Heart left ventricle (tissue), 16 donors: Measurements from ENCODE around the gene TNFRSF9. TPM values are rescaled to one million over a fixed set of nuclear protein-coding genes. Genes with fewer than 3 reads are reported as not detected.

ENCODE experiments used
- ATAC-seq, 4 donors: fragments of 200-7000 bp; cut with Tn5 transposase; one replicate each; pipeline ENCODE4 v1.9.1; 2020 to 2022; ENCODE audit warnings: moderate library complexity in 4 of 4, mild to moderate bottlenecking in 3 of 4, moderate number of reproducible peaks in 1 of 4
- DNase-seq, 5 donors: peaks; one replicate each; pipeline ENCODE4 v3.0.0-alpha.2; 2020
- H3K27ac ChIP-seq, 12 donors: fragments of 200-600 bp; sonication (generic) in 4 of 12; one replicate each; pipeline versions ENCODE4 v1.5.0 to v1.8.0; 2016 to 2022; ENCODE audit warnings: mild to moderate bottlenecking in 2 of 12
- H3K27me3 ChIP-seq, 9 donors: fragments of 200-600 bp; sonication (generic) in 2 of 9; one replicate each; pipeline versions ENCODE4 v1.5.1 to v1.8.0; 2016 to 2022; ENCODE audit warnings: mild to moderate bottlenecking in 3 of 9
- H3K36me3 ChIP-seq, 9 donors: fragments of 200-600 bp; sonication (generic) in 2 of 9; one replicate each; pipeline versions ENCODE4 v1.5.0 to v1.8.0; 2018 to 2022; ENCODE audit warnings: mild to moderate bottlenecking in 2 of 9
- H3K4me1 ChIP-seq, 12 donors: fragments of 200-600 bp; sonication (generic) in 4 of 12; one replicate each; pipeline versions ENCODE4 v1.5.0 to v1.8.0; 2016 to 2022; ENCODE audit warnings: mild to moderate bottlenecking in 3 of 12
- H3K4me3 ChIP-seq, 12 donors: fragments of 200-600 bp; sonication (generic) in 4 of 12; one replicate each; pipeline versions ENCODE4 v1.5.0 to v1.8.0; 2017 to 2022; ENCODE audit warnings: mild to moderate bottlenecking in 9 of 12, moderate library complexity in 4 of 12
- H3K9me3 ChIP-seq, 12 donors: fragments of 200-600 bp; sonication (generic) in 4 of 12; one replicate each; pipeline versions ENCODE4 v1.5.0 to v1.8.0; 2016 to 2022; ENCODE audit warnings: mild to moderate bottlenecking in 1 of 12
- POLR2A ChIP-seq, 2 donors: fragments of 450-650 bp; IDR thresholded peaks; one replicate each; pipeline ENCODE4 v1.6.1; 2017; ENCODE audit warnings: antibody characterized with exemption in 2 of 2, mild to moderate bottlenecking in 2 of 2, moderate library complexity in 2 of 2
- WGBS, 4 donors: extraction: QIAGEN DNeasy Blood & Tissue Kit in 2 of 4; methylation state at CpG; one replicate each; pipeline versions ENCODE4 v1.1.5 to v1.1.7; 2013 to 2018; 5-methylcytosine and 5-hydroxymethylcytosine counted together
- intact Hi-C, 10 donors: fragments of 100-400 bp; cut with DNase I; formaldehyde crosslinking; loops; one replicate each; pipeline versions ENCODE4 v1.11.1 to v1.14.2; 2022
- polyA plus RNA-seq, 2 donors: library from polyadenylated mRNA; stranded (reverse); fragments of 200-250 nt; gene quantifications; one replicate each; pipeline ENCODE4 v1.2.3, GENCODE V29; 2013
- total RNA-seq, 9 donors: library from RNA; depleted of rRNA in 2 of 9; stranded (reverse); fragments of >200 nt in 2 of 9; fragmentation: NEBNext Ultra II Directional in 3 of 9; extraction: Animal tissue kit (Norgen Biotek cat#: 25700) in 3 of 9; gene quantifications; one replicate each; pipeline versions ENCODE4 v1.1.0 to v1.2.4, GENCODE V29; 2016 to 2023
- TF ChIP-seq, protein P1 (sequence below), 12 donors: fragments of 200-600 bp; sonication (generic) in 4 of 12; IDR thresholded peaks; one replicate each; pipeline versions ENCODE4 v1.5.0 to v1.8.0; 2018 to 2022; ENCODE audit warnings: antibody characterized with exemption in 12 of 12, mild to moderate bottlenecking in 5 of 12
- donor health status: ischemic (EF 13 %, LVEDD 7.1; RV severe dilation, severe dysfunction).
- donor health status: healthy with polysubstance abuse.
- donor health status: DM: no; HTN: yes; CAD: no.
- donor health status: DM: no; HTN: no; CAD: no.
- donor health status: ischemic (EF 25% LVEDD 6.9; RV normal size, moderate dysfunction).
- donor health status: ischemic (EF 25% LVEDD 5.7; RV mildly dilated, moderate dysfunction).
- donor health status: healthy.
- donor health status: DM: yes; HTN: yes; CAD: no.
- donor health status: ischemic (EF 35%, LVEDD 5.7; RV mildly dilated, moderate dysfunction).
- donor health status: nonischemic (EF 11% LVEDD 7.7; RV severe dilation, severe dysfunction).
- donor health status: DM: yes; HTN: yes; CAD: no.
- donor health status: PGD.
- donor health status: ischemic (EF 29% LVEDD 5.4; RV normal size, mild dysfunction).
- donor health status: nonischemic (EF 23%, LVEDD 6.1; RV moderate dilation, normal function).

The TNFRSF9 gene
- total and polyA plus RNA-seq, 11 donors, result 0.04 to 1.9 (median 0.36) TPM; not detected in 7

GRCh38 chr1:7961216-7962013 lies 20.8 kb upstream of the TNFRSF9 start, which contains the start of gene PARK7:
Gene PARK7, plus strand, starts transcription at chr1:7961711. Its CDS starts 1,075 bp downstream, at chr1:7962786.
- peaks cover 0 to 37% (median 35%) of the 10 kb centered on the region in 9 donors for H3K36me3 ChIP-seq
- 0 to 1% (median 1%) methylated on average over 34 to 81 of the region's 81 CpGs for WGBS, 4 donors
- H3K27ac ChIP-seq, result peak within 1 kb of the TSS; percentile 66 to 96 (median 92)
- no peaks in the 10 kb centered on the region for H3K27me3 ChIP-seq
- ATAC-seq (peak; percentile 94 to 98 (median 98)), DNase-seq (peak; percentile 99 to 100 (median 100))
- TF ChIP-seq, protein P1, sequence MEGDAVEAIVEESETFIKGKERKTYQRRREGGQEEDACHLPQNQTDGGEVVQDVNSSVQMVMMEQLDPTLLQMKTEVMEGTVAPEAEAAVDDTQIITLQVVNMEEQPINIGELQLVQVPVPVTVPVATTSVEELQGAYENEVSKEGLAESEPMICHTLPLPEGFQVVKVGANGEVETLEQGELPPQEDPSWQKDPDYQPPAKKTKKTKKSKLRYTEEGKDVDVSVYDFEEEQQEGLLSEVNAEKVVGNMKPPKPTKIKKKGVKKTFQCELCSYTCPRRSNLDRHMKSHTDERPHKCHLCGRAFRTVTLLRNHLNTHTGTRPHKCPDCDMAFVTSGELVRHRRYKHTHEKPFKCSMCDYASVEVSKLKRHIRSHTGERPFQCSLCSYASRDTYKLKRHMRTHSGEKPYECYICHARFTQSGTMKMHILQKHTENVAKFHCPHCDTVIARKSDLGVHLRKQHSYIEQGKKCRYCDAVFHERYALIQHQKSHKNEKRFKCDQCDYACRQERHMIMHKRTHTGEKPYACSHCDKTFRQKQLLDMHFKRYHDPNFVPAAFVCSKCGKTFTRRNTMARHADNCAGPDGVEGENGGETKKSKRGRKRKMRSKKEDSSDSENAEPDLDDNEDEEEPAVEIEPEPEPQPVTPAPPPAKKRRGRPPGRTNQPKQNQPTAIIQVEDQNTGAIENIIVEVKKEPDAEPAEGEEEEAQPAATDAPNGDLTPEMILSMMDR (IDR thresholded peaks at IDR 0.05), result peak in 10 of 12 donors; percentile 25 to 66 (median 48)
- peak; percentile 64 to 97 for TF ChIP-seq POLR2A (IDR thresholded peaks at IDR 0.05)
- H3K9me3 ChIP-seq, result no peaks in the 10 kb centered on the region
- H3K4me3 ChIP-seq, result peak within 1 kb of the TSS; percentile 58 to 86 (median 72)
- intact Hi-C loops, result no loop called here
- H3K4me1 ChIP-seq, result peaks cover 0 to 41% (median 17%) of the 10 kb centered on the region in 12 donors

GRCh38 chr1:7960867-7961215 lies 20.2 kb upstream of the TNFRSF9 start:
- Histone ChIP-seq H3K4me3 (peak overlapping the region; percentile 58 to 86 (median 72)), H3K27ac (peak overlapping the region; percentile 66 to 96 (median 90)), H3K9me3 (no peaks in the 10 kb centered on the region), H3K27me3 (no peaks in the 10 kb centered on the region), H3K4me1 (peaks cover 0 to 39% (median 17%) of the 10 kb centered on the region in 12 donors), H3K36me3 (peaks cover 0 to 31% (median 29%) of the 10 kb centered on the region in 9 donors)
- TF ChIP-seq POLR2A (IDR thresholded peaks at IDR 0.05), result no peak
- TF ChIP-seq, protein P1 (IDR thresholded peaks at IDR 0.05), result no peak
- 0% methylated on average over 3 of the region's 3 CpGs for WGBS, 4 donors
- intact Hi-C loops, result no loop called here
- DNase-seq (no peak), ATAC-seq (no peak)

- intact Hi-C loops, result no loop called here
- no peak for ATAC-seq
- peak overlapping the region in 3 of 12 donors; percentile 75 to 81 (median 77) for H3K4me3 ChIP-seq
- no peaks in the 10 kb centered on the region for H3K9me3 ChIP-seq
- peaks cover 0 to 25% (median 23%) of the 10 kb centered on the region in 9 donors for H3K36me3 ChIP-seq
- TF ChIP-seq POLR2A (IDR thresholded peaks at IDR 0.05), result no peak
- TF ChIP-seq, protein P1 (IDR thresholded peaks at IDR 0.05), result no peak
- DNase-seq, result no peak
- 89 to 95% (median 94%) methylated on average over 2 of the region's 2 CpGs for WGBS, 4 donors
- peaks cover 0 to 39% (median 17%) of the 10 kb centered on the region in 12 donors for H3K4me1 ChIP-seq
- H3K27me3 ChIP-seq, result no peaks in the 10 kb centered on the region
- peak overlapping the region in 4 of 12 donors; percentile 86 to 96 (median 94) for H3K27ac ChIP-seq
These were observed 19.5 kb upstream of the TNFRSF9 start for GRCh38 chr1:7960165-7960564.

DNA sequence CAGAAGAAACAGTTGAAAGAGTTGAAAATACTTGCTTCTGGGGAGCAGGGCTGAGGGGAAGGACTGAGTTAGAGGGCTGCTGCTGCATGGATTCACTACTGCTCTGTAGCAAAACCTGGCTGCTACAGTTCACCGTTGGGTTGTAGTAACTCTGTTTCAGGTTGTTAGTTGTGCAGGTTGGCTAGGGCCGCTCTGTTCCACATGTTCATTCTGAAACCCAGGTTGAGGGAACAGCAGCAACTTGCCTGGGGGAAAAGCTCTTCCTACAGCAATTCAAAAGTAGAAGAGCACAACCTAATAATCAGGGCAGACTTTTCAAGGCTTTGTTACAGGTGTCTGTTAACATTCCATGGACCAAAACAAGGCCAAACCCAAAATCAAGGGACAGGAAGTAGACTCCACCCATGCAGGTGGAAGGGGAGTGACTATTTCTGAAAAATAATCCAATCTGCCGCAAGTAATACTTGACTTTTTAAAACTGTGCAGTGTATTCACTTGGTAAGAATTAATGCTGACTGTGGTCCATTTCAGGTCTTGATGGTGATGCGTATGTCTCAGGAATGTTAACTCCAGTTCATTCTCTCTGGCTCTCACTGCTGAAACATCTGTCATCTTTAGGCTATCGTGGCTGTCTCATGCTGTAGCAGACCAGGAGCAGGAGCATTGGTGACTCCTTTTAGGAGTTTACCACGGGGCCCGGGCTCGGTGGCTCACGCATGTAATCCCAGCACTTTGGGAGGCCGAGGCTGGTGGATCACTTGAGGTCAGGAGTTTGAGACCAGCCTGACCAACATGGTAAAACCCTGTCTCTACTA lies 15.8 kb upstream of the TNFRSF9 start:
- intact Hi-C loops, result no loop called here
- whole genome bisulfite sequencing, 4 donors, result 78 to 87% (median 86%) methylated on average over 10 of the region's 10 CpGs
- H3K27me3 ChIP-seq, result no peaks in the 10 kb centered on the region

More for the DNA sequence above, 15.8 kb upstream of the TNFRSF9 start:
- ATAC-seq (no peak), DNase-seq (no peak)
- H3K27ac ChIP-seq, result peak overlapping the region in 1 of 12 donors; percentile 10
- H3K36me3 ChIP-seq, result no peaks in the 10 kb centered on the region
- no peaks in the 10 kb centered on the region for H3K9me3 ChIP-seq
- no peak for TF ChIP-seq POLR2A (IDR thresholded peaks at IDR 0.05)
- TF ChIP-seq, protein P1 (IDR thresholded peaks at IDR 0.05), result no peak
- H3K4me3 ChIP-seq, result no peak overlapping the region
- H3K4me1 ChIP-seq, result peaks cover 0 to 24% (median 11%) of the 10 kb centered on the region in 12 donors
